OCI-LY7 (cell line): ENCODE data around the gene ANKRD65. TPM values are rescaled to one million over a fixed set of nuclear protein-coding genes. Genes with fewer than 3 reads are reported as not detected.
A peak's percentile ranks its signal among the peaks of the same experiment; 100 is the strongest.

Source experiments
- BruUV-seq: library from RNA; stranded (reverse); fragments of 400-500 nt; replicated peaks from 2 replicates; lab custom pipeline; 2021; lab: Mats Ljungman, UMichigan
- CTCF ChIA-PET: fragments of 300-600 bp; sonication (Branson Sonifier 250); formaldehyde crosslinking; loops from one replicate; lab custom pipeline; 2022; ENCODE audit warnings: antibody characterized with exemption; ENCODE audit not compliant: unreplicated experiment; lab: Charles Lee
- POLR2A ChIA-PET: fragments of 300-600 bp; sonication (Branson Sonifier 250); formaldehyde crosslinking; loops from one replicate; lab custom pipeline; 2022; ENCODE audit warnings: antibody characterized with exemption; lab: Charles Lee
- DNase-seq: peaks from one replicate; pipeline ENCODE4 v3.0.0-alpha.2; 2015; ENCODE audit warnings: low spot score
- H2AFZ ChIP-seq: fragments of 200-600 bp; sonication (generic), shearing (Covaris generic); 2 replicates; pipeline ENCODE4 v1.6.1; 2014; ENCODE audit warnings: mild to moderate bottlenecking, antibody characterized with exemption, low read length, moderate library complexity
- H3K27ac ChIP-seq: fragments of 200-600 bp; sonication (generic); 2 replicates; pipeline ENCODE4 v1.5.1; 2014; ENCODE audit warnings: mixed run types, low read depth, mild to moderate bottlenecking, moderate library complexity, low read length, inconsistent platforms; ENCODE audit not compliant: poor library complexity, severe bottlenecking
- H3K36me3 ChIP-seq: fragments of 200-600 bp; sonication (generic); 2 replicates; pipeline ENCODE4 v1.6.1; 2014; ENCODE audit warnings: mild to moderate bottlenecking, antibody characterized with exemption, low read length, moderate library complexity, mixed read lengths; ENCODE audit not compliant: insufficient read depth
- H3K4me1 ChIP-seq: fragments of 200-600 bp; sonication (generic); 2 replicates; pipeline ENCODE4 v1.5.1; 2014; ENCODE audit warnings: mild to moderate bottlenecking, low read length; ENCODE audit not compliant: insufficient read depth, poor library complexity, severe bottlenecking
- H3K4me2 ChIP-seq: fragments of 200-600 bp; sonication (generic); 2 replicates; pipeline ENCODE4 v1.6.1; 2014; ENCODE audit warnings: mild to moderate bottlenecking, low read length
- H3K4me3 ChIP-seq: fragments of 200-600 bp; sonication (generic); 2 replicates; pipeline ENCODE4 v1.5.1; 2014; ENCODE audit warnings: mild to moderate bottlenecking, low read depth, low read length; ENCODE audit not compliant: poor library complexity, severe bottlenecking
- H3K79me2 ChIP-seq: fragments of 200-600 bp; sonication (generic); 2 replicates; pipeline ENCODE4 v1.6.1; 2016; ENCODE audit warnings: low read depth, mild to moderate bottlenecking, low read length, moderate library complexity, mixed read lengths; ENCODE audit not compliant: insufficient read depth
- H3K9me2 ChIP-seq: fragments of 200-600 bp; sonication (generic); 2 replicates; pipeline ENCODE4 v1.6.1; 2016; ENCODE audit warnings: mild to moderate bottlenecking, low read length, mixed read lengths; ENCODE audit not compliant: insufficient read depth
- H3K9me3 ChIP-seq: fragments of 200-600 bp; sonication (generic); 2 replicates; pipeline ENCODE4 v1.6.1; 2014; ENCODE audit warnings: mild to moderate bottlenecking, mixed run types, low read length, mixed read lengths
- H4K20me1 ChIP-seq: fragments of 200-600 bp; sonication (generic); 2 replicates; pipeline ENCODE4 v1.6.1; 2014; ENCODE audit warnings: mild to moderate bottlenecking, antibody characterized with exemption, low read length, moderate library complexity, mixed read lengths; ENCODE audit not compliant: insufficient read depth
- EZH2phosphoT487 ChIP-seq: fragments of 200-600 bp; sonication (generic); IDR thresholded peaks from 2 replicates; pipeline ENCODE4 v1.6.1; 2018; ENCODE audit warnings: low read depth, borderline replicate concordance, mild to moderate bottlenecking, mixed run types, antibody characterized with exemption, low read length, moderate library complexity, mixed read lengths
- intact Hi-C: fragments of 100-400 bp; cut with micrococcal nuclease; formaldehyde crosslinking; loops from one replicate; pipeline ENCODE4 v1.10.0; 2022; ENCODE audit not compliant: unreplicated experiment
- total RNA-seq, 2 experiments: library from RNA; depleted of rRNA in 1 of 2; stranded (reverse); fragments of >200 nt in 1 of 2; shearing (Covaris generic) in 1 of 2; gene quantifications; 2 replicates each; pipeline ENCODE4 v1.2.3, GENCODE V29; 2014 to 2022
- TF ChIP-seq, protein P1 (sequence below): fragments of 200-600 bp; sonication (generic); conservative IDR thresholded peaks from 2 replicates; pipeline ENCODE4 v1.5.1; 2014; ENCODE audit warnings: mild to moderate bottlenecking, antibody characterized with exemption, low read length, moderate library complexity, mixed read lengths

The ANKRD65 gene
- total RNA-seq, 2 experiments from 2014 or later, result not detected

DNA sequence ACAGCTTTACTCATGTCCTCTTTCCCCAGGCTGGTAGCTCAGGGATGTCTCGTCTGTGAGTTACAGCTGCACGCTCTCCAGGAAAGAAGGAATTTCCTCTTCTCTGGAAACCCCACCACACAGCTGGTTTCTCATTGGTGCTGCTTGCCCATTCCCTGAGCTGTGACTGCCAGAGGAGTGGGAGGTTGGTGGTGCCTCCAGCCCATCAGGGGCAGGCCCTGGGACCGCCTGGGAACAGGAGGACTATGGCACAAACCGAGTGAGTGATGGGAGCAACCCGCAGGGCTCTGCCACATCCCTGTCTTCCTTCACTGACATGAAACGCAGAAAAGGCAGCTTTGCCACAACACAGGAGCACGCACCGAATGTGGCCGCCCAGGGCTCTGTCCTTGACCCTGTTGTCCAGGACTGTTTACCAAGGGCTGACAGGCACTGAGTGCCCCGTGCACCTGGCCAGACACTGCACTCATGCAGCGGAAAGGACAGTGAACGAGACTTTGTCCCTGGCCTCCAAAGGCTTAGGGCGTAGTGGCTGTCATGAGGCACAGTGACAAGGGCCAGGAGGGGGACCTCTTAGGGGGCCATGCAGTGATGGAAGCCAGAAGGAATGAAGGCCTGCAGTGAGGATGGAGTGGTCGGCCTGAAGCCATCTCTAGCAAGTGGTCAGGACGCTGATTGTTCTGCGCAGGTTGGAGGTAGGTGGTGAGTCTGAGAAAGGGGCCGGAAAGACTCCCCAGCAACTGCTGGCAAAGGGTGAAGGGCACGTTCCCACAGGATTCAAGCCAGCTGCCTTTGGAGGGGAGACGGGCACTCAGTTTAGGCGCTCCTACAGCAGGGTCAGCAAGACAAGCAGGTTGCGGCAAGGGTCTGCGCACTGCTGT lies 20.3 kb downstream of the ANKRD65 start:
- H3K4me2 ChIP-seq, result peak overlapping the region; percentile 95
- TF ChIP-seq, protein P1, sequence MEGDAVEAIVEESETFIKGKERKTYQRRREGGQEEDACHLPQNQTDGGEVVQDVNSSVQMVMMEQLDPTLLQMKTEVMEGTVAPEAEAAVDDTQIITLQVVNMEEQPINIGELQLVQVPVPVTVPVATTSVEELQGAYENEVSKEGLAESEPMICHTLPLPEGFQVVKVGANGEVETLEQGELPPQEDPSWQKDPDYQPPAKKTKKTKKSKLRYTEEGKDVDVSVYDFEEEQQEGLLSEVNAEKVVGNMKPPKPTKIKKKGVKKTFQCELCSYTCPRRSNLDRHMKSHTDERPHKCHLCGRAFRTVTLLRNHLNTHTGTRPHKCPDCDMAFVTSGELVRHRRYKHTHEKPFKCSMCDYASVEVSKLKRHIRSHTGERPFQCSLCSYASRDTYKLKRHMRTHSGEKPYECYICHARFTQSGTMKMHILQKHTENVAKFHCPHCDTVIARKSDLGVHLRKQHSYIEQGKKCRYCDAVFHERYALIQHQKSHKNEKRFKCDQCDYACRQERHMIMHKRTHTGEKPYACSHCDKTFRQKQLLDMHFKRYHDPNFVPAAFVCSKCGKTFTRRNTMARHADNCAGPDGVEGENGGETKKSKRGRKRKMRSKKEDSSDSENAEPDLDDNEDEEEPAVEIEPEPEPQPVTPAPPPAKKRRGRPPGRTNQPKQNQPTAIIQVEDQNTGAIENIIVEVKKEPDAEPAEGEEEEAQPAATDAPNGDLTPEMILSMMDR, result no peak
- TF ChIP-seq EZH2phosphoT487, result no peak
- intact Hi-C loops, result no loop called here
- peaks cover 61% of the 10 kb centered on the region for H3K79me2 ChIP-seq
- CTCF ChIA-PET, result interaction anchor here (0.6 kb wide), 1 partner anchor 338 kb away, joined by 3 read pairs; no protein-coding TSS in a partner anchor
- peaks cover 35% of the 10 kb centered on the region for H3K4me1 ChIP-seq
- DNase-seq, result no peak
- no peaks in the 10 kb centered on the region for H3K9me2 ChIP-seq
- H3K27ac ChIP-seq, result peak overlapping the region; percentile 49
- H3K36me3 ChIP-seq, result peaks cover 81% of the 10 kb centered on the region
- no peak overlapping the region for H2AFZ ChIP-seq
- BruUV-seq, result TSS peak; percentile 67
- no peaks in the 10 kb centered on the region for H3K9me3 ChIP-seq
- POLR2A ChIA-PET, result interaction anchor here (0.5 to 0.6 kb wide), 3 partner anchors 186 to 286 kb away, joined by 3 to 4 read pairs (median 3); no protein-coding TSS in a partner anchor
- peak overlapping the region; percentile 90 for H3K4me3 ChIP-seq
- no peaks in the 10 kb centered on the region for H4K20me1 ChIP-seq

DNA sequence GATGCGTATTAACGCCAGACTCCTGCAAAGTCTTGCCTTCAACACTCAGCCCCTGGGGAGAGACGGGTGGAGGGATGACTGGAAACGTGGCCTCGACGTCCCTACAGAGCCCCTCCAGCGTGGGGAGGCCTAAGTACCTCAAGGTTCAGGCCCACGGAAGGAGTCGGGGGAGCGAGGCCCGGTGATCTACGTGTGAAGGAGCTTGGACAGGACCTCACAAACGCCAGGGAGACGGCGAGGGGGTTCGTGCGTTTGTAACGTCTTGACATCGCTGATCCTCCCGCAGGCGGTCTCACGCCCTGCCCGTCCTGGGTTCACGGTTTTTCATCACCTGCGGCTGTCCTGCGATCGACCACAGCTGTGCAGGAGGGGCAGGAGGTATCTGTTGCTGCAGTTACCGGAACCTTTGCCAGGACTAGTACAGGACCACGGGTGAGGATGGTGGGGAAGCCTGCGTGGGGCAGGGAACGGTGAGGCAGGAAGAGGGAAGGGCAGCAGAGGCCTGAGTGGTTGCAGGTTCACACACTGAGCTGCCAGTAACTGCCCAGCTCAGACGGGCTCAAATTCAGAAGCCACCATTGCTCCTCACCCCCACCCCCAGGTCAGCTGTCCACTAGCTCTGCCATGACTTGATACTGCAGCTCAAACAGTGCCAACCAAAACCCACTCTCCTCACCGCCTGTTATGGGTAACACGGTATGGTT lies 21.1 kb downstream of the ANKRD65 start:
- no TSS peak for BruUV-seq
- DNase-seq, result peak; percentile 15
- TF ChIP-seq, protein P1, result no peak
- TF ChIP-seq EZH2phosphoT487, result no peak
- H3K9me3 ChIP-seq, result no peaks in the 10 kb centered on the region
- H3K4me3 ChIP-seq, result peak overlapping the region; percentile 90
- intact Hi-C loops, result loop anchor here (1.0 kb wide), 1 partner anchor 25 kb away; the partner anchor contains the start of gene AURKAIP1
- CTCF ChIA-PET, result interaction anchor here (0.6 kb wide), 1 partner anchor 337 kb away, joined by 3 read pairs; no protein-coding TSS in a partner anchor
- H3K36me3 ChIP-seq, result peaks cover 81% of the 10 kb centered on the region
- H3K9me2 ChIP-seq, result no peaks in the 10 kb centered on the region
- peaks cover 29% of the 10 kb centered on the region for H3K4me1 ChIP-seq
- no peak overlapping the region for H2AFZ ChIP-seq
- H3K79me2 ChIP-seq, result peaks cover 59% of the 10 kb centered on the region
- no peaks in the 10 kb centered on the region for H4K20me1 ChIP-seq
- peak overlapping the region; percentile 95 for H3K4me2 ChIP-seq
- peak overlapping the region; percentile 49 for H3K27ac ChIP-seq
- POLR2A ChIA-PET, result interaction anchor here (0.5 to 0.6 kb wide), 2 partner anchors 187 to 286 kb away, joined by 3 to 4 read pairs; no protein-coding TSS in a partner anchor
